ENCODE measurements around the gene PPP1R3D. TPM values are rescaled to one million over a fixed set of nuclear protein-coding genes. Genes with fewer than 3 reads are reported as not detected.

PPP1R3D gene
- total RNA-seq, 1 donor from 2014 or later = 5.8 TPM

- peaks cover 9% of the 10 kb centered on the region for H3K36me3 ChIP-seq (ENCODE audit: insufficient read depth, low read length)
- peak overlapping the region; percentile 85 for H3K27ac ChIP-seq (ENCODE audit: low read depth, low read length)
- peaks cover 15% of the 10 kb centered on the region for H3K4me1 ChIP-seq (ENCODE audit: insufficient read depth, low read length)
- peaks cover 19% of the 10 kb centered on the region for H3K79me2 ChIP-seq (ENCODE audit: insufficient read depth, low read length)
- no peak for DNase-seq (ENCODE audit: low read depth)
- H3K27me3 Mint-ChIP-seq (ENCODE audit: low read depth, unreplicated experiment) = no peaks in the 10 kb centered on the region
- peaks cover 35% of the 10 kb centered on the region for H3K4me1 Mint-ChIP-seq (ENCODE audit: low read depth, unreplicated experiment)
- TF ChIP-seq CTCF (IDR thresholded peaks at IDR 0.05; ENCODE audit: insufficient read depth, low read depth, low read length) = no peak
- no peak for TF ChIP-seq EZH2 (IDR thresholded peaks at IDR 0.05; ENCODE audit: insufficient read depth, low read length)
- peak overlapping the region; percentile 93 for H3K27ac Mint-ChIP-seq (ENCODE audit: unreplicated experiment)
- peaks cover 14% of the 10 kb centered on the region for H4K20me1 ChIP-seq (ENCODE audit: insufficient read depth, low read length)
- H2AFZ ChIP-seq (ENCODE audit: low read depth, low read length) = peak overlapping the region; percentile 96
- no peaks in the 10 kb centered on the region for H3K27me3 ChIP-seq (ENCODE audit: insufficient read depth, low read length)
- H3K4me2 ChIP-seq (ENCODE audit: low read length) = peak overlapping the region; percentile 95
- peak overlapping the region; percentile 97 for H3K4me3 Mint-ChIP-seq (ENCODE audit: unreplicated experiment)
- H3K9me3 ChIP-seq (ENCODE audit: insufficient read depth, low read depth, low read length) = no peaks in the 10 kb centered on the region
- H3K9me3 Mint-ChIP-seq (ENCODE audit: unreplicated experiment) = no peaks in the 10 kb centered on the region
- peak overlapping the region; percentile 88 for H3K4me3 ChIP-seq (ENCODE audit: insufficient read depth, low read depth, low read length)
- no peak for FAIRE-seq
- no peaks in the 10 kb centered on the region for H3K36me3 Mint-ChIP-seq (ENCODE audit: low read depth, unreplicated experiment)
- peak overlapping the region; percentile 90 for H3K9ac ChIP-seq (ENCODE audit: low read length)
These were observed 820 bp upstream of the PPP1R3D start for GRCh38 chr20:59940956-59941294.

- peak overlapping the region; percentile 88 for H3K4me3 ChIP-seq (ENCODE audit: insufficient read depth, low read depth, low read length)
- H4K20me1 ChIP-seq (ENCODE audit: insufficient read depth, low read length) = peaks cover 14% of the 10 kb centered on the region
- peak overlapping the region; percentile 96 for H2AFZ ChIP-seq (ENCODE audit: low read depth, low read length)
- H3K79me2 ChIP-seq (ENCODE audit: insufficient read depth, low read length) = peaks cover 19% of the 10 kb centered on the region
- Mint-ChIP-seq H3K27me3 (ENCODE audit: low read depth, unreplicated experiment) (no peaks in the 10 kb centered on the region), H3K36me3 (ENCODE audit: low read depth, unreplicated experiment) (no peaks in the 10 kb centered on the region), H3K27ac (ENCODE audit: unreplicated experiment) (peak overlapping the region; percentile 56), H3K9me3 (ENCODE audit: unreplicated experiment) (no peaks in the 10 kb centered on the region), H3K4me1 (ENCODE audit: low read depth, unreplicated experiment) (peaks cover 27% of the 10 kb centered on the region), H3K4me3 (ENCODE audit: unreplicated experiment) (peak overlapping the region; percentile 91)
- TF ChIP-seq EZH2 (IDR thresholded peaks at IDR 0.05; ENCODE audit: insufficient read depth, low read length) (no peak), CTCF (IDR thresholded peaks at IDR 0.05; ENCODE audit: insufficient read depth, low read depth, low read length) (no peak)
- peak overlapping the region; percentile 85 for H3K27ac ChIP-seq (ENCODE audit: low read depth, low read length)
- H3K9ac ChIP-seq (ENCODE audit: low read length) = peak overlapping the region; percentile 90
- no peak for DNase-seq (ENCODE audit: low read depth)
- H3K4me2 ChIP-seq (ENCODE audit: low read length) = peak overlapping the region; percentile 95
- H3K9me3 ChIP-seq (ENCODE audit: insufficient read depth, low read depth, low read length) = no peaks in the 10 kb centered on the region
- no peak for FAIRE-seq
- H3K36me3 ChIP-seq (ENCODE audit: insufficient read depth, low read length) = peaks cover 9% of the 10 kb centered on the region
- H3K4me1 ChIP-seq (ENCODE audit: insufficient read depth, low read length) = peaks cover 15% of the 10 kb centered on the region
- H3K27me3 ChIP-seq (ENCODE audit: insufficient read depth, low read length) = no peaks in the 10 kb centered on the region
These were observed 301 bp downstream of the PPP1R3D start for GRCh38 chr20:59939879-59940128.

GRCh38 chr20:59939052-59939878 is 840 bp downstream of the PPP1R3D start:
- DNase-seq (ENCODE audit: low read depth) = no peak
- no peak for TF ChIP-seq EZH2 (IDR thresholded peaks at IDR 0.05; ENCODE audit: insufficient read depth, low read length)
- TF ChIP-seq CTCF (IDR thresholded peaks at IDR 0.05; ENCODE audit: insufficient read depth, low read depth, low read length) = no peak
- no peak for FAIRE-seq
- Histone ChIP-seq H3K9me3 (ENCODE audit: insufficient read depth, low read depth, low read length) (no peaks in the 10 kb centered on the region), H3K36me3 (ENCODE audit: insufficient read depth, low read length) (peaks cover 6% of the 10 kb centered on the region), H3K9ac (ENCODE audit: low read length) (peak overlapping the region; percentile 90), H3K4me1 (ENCODE audit: insufficient read depth, low read length) (peaks cover 17% of the 10 kb centered on the region), H3K4me2 (ENCODE audit: low read length) (peak overlapping the region; percentile 95), H3K79me2 (ENCODE audit: insufficient read depth, low read length) (peaks cover 19% of the 10 kb centered on the region), H2AFZ (ENCODE audit: low read depth, low read length) (peak overlapping the region; percentile 96), H3K27ac (ENCODE audit: low read depth, low read length) (peak overlapping the region; percentile 85), H3K4me3 (ENCODE audit: insufficient read depth, low read depth, low read length) (peak overlapping the region; percentile 88), H4K20me1 (ENCODE audit: insufficient read depth, low read length) (peaks cover 14% of the 10 kb centered on the region), H3K27me3 (ENCODE audit: insufficient read depth, low read length) (no peaks in the 10 kb centered on the region)
- no peaks in the 10 kb centered on the region for H3K36me3 Mint-ChIP-seq (ENCODE audit: low read depth, unreplicated experiment)
- no peaks in the 10 kb centered on the region for H3K27me3 Mint-ChIP-seq (ENCODE audit: low read depth, unreplicated experiment)
- H3K4me1 Mint-ChIP-seq (ENCODE audit: low read depth, unreplicated experiment) = peaks cover 24% of the 10 kb centered on the region
- peak overlapping the region; percentile 91 for H3K4me3 Mint-ChIP-seq (ENCODE audit: unreplicated experiment)
- H3K27ac Mint-ChIP-seq (ENCODE audit: unreplicated experiment) = no peak overlapping the region
- H3K9me3 Mint-ChIP-seq (ENCODE audit: unreplicated experiment) = no peaks in the 10 kb centered on the region

Measured in astrocyte (in vitro differentiated cells and primary cell).